GM19099 (cell line): ENCODE data around the gene RTTN.
A peak's percentile ranks its signal among the peaks of the same experiment; 100 is the strongest.

ENCODE experiments used
- POLR2A ChIP-seq: IDR thresholded peaks from 3 replicates; pipeline ENCODE4 v1.6.1; 2011; ENCODE audit warnings: low read depth; ENCODE audit not compliant: insufficient read length; ENCODE audit errors: extremely low read depth

RTTN gene

DNA sequence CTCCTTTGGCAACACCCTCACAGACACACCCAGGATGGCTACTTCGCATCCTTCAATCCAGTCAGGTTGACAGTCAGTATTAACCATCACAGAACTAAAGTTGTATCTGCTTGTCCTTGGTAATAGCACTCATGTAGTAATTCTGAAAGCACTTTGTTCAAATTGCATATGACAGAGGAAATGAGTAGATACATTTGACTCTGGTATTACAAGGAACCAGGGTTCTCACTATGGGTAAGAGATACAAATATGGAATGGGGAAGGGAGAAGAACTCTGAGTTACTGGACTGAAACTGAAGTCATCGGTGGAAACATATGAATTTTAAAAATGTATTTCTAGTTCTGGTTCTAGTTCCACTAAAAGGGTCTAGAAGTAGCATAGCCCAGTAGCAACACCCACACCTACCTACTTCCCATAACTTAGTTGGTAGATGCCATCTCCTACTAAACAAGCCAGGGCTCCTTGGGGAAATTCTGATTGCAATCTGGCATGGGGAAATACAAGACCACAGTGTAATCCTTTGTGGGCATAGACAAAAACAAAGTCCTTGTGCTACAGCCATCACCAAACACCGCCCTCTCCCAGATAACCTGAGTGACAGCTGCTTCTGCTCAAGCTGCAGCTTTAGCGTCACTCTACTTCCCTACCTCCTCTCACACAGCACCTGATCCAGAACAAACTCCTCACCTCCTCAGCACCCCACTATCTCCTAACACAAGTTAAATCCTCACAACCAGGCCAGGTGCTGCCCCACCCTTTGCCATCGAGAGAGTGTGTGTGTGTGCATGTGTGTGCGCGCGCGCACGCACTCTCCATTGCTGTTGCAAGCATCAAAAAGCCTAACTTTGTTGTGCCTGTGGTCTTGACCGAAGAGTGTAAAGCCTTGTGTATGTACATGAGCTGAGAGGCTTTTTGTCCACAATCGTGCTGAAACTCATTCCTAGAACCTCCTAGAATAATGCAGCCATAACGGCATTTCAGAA, 226.5 kb downstream of the RTTN start:
- no peak for TF ChIP-seq POLR2A

DNA sequence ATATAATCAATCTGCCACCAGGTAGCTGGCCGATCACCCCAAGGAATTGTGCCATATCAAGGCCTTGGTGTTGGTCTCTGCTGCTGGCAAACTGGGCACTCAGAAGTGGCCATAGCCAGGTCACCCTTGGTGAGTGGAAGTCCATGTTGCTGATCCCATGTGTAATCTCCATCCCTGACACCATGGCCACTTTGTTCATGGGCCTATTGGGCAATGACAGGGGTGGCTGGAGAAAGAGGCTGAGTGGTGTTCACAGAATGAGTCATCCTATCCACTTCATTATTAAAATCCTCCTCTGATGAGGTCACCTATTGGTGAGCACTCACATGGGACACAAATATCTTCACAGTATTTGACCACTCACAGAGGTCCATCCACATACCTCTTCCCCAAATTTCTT, 231.1 kb downstream of the RTTN start:
- no peak for TF ChIP-seq POLR2A

DNA sequence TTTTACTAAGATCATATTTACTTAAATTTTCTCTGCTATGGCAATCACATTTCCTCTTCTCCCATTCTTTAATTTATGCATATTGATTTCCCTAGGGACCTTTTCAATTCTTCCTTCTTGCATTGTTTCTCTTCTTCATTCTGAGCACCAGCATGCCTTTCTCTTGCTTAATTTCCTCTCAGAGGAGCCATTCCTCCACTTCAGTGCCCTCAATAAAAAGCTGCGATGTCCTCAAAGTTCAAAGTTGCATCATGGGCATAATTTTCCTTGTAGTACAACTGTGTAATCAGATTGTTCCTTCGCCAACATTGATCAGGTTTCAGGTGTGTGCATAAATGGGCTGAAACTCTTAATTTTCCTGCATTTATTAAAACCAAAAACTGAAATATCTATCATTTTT, 236.0 kb downstream of the RTTN start:
- TF ChIP-seq POLR2A, result no peak

DNA sequence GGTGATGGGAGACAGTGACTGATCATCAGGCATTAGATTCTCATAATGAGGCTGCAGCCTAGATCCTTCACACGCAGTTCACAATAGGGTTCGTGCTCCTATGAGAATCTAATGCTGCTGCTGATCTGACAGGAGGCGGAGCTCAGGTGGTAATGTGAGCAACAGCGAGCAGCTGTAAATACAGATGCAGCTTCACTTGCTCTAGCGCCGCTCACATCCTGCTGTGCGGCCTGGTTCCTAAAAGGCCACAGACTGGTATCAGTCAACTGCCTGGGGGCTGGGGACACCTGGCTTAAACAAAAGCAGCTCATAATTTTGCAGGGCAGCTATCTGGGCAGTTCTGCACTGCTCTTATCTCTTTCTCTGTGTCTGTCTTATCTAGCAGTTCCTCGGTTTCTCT, 237.4 kb downstream of the RTTN start:
- TF ChIP-seq POLR2A, result no peak

DNA sequence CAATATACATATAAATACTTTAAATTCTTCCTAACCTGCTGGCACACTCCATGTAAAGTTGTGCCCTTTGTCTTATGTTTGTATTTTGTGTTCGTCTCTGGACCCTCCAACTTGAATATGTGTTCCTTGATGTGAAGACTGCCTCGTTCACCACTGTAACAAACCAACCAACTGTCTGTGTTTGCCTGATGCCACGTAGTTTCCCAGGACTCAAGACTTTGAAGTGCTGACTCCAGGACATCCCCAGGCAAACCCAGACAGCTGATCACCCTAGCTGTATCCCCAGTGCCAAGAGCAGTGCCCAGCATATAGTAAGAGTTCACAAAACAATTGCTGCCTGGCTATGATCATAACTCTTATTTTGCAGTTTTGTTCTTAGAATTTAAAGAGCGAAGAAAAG, 242.3 kb downstream of the RTTN start:
- TF ChIP-seq POLR2A, result no peak

DNA sequence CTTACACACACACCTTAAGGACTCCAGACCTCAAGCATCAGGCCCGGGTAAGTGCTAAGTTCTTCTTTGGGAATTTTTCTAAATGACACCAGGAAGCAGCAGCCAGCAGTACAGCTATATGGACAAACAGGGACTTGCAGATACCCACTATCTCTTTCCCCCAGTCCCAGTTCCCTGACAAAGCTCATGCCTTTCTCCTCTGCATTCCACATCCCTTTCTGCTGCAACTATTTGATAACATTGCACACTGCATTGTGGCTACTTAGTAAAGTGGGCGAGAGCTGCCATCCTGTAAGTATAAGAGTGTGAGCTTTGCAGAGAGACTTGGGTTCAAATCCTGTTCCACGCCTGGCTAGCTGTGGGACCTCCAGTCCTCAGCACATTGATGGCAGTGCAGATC, 243.8 kb downstream of the RTTN start:
- TF ChIP-seq POLR2A, result no peak

DNA sequence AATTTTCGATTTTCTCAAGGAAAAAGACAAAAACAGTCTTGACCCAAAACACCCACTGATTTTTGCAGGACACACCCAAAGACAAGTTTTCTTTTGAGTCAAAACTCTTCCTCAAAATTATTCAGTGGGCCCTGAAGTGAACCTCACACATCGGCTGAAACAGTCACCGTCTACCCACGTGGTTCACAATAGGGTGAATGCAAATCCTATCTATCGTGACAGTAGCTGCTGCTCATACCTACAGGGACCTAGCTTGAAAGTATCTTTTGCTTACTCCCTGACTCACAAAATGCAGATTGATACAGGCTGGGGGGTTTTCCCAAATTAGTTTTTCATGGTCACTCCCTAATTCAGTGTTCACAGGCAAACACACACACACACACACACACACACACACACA, 247.1 kb downstream of the RTTN start:
- TF ChIP-seq POLR2A, result no peak

DNA sequence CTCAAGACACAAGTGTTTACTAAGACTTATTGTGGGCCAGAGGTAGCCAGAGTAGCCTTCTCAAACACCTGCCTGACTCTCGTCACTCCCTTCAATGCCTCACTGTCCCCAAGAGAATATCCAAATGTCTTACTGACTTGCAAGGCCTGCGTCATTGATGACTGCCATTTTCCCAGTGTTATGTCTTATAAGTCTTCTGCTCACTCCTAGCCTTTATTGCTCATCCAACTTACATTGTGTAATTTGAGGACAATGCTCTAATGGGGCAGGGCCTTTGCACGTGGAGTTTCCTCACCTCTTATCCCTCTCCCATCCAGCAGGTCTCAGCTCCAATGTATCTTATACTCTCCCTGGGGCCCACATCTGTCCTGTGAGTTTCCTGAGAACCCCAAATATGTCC, 247.7 kb downstream of the RTTN start:
- TF ChIP-seq POLR2A, result no peak

DNA sequence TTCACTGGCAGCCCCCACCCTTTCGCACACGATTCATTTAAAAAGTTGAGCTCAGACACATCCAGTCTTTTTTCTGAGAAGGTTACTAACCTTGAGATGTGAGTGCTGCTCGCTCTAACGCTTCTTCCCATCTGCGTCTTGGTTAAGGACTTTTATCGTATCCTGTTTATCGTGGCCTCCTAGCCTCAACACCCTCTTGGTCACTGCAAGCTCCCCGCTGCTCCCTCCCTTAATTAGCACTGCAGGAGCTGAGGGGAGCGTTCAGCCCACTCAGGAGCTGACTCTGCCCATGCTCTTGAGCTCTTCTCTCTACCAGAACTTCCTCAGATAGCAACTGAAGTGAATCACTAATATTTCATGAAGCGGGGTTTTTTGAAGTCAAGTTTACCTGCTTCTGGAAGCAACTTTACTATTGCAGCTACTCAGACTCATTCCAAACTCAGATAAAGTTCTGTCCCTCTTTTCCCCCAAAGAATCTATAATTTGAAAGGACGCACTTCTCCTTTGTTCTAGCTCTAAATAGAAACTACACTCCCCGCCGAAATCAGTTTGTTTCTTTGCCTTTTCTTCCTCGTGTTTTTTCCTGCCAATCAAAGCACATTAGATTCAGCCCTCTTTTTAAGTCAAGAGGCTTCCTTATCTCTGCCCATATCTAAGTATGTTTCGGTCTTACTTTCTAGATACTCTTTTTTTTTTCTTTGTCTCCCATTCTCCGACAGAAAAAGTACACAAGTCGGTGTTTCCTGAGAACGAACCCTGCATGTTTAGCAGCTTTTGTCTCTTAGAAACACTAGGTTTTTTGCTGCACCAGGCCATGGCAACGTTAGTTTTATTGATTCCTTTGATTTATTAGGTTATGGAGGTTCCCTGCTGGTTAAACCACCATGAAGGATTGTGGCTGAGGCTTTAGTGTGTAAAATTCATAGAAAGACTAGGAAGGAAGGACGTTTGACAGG, 248.5 kb downstream of the RTTN start:
- TF ChIP-seq POLR2A, result peak; percentile 57

DNA sequence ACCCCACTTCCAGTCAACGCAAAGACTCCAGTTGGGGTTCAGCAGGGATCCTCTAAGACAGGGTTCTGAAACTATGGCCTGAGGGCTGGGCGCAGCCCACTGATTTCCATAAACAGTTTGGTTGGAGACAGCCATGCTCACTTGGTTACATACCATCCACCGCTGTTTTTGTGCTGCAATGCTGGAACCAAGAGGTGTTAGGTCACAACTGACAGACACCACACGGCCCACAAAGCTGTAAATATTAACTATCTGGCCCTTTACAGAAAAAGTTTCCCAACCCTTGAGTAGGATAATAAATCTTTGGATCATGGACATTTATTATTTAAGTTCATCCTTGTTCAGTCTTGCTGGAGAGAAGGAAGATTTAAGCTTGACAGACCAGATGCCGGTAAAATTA, 249.4 kb downstream of the RTTN start:
- TF ChIP-seq POLR2A, result peak; percentile 52

DNA sequence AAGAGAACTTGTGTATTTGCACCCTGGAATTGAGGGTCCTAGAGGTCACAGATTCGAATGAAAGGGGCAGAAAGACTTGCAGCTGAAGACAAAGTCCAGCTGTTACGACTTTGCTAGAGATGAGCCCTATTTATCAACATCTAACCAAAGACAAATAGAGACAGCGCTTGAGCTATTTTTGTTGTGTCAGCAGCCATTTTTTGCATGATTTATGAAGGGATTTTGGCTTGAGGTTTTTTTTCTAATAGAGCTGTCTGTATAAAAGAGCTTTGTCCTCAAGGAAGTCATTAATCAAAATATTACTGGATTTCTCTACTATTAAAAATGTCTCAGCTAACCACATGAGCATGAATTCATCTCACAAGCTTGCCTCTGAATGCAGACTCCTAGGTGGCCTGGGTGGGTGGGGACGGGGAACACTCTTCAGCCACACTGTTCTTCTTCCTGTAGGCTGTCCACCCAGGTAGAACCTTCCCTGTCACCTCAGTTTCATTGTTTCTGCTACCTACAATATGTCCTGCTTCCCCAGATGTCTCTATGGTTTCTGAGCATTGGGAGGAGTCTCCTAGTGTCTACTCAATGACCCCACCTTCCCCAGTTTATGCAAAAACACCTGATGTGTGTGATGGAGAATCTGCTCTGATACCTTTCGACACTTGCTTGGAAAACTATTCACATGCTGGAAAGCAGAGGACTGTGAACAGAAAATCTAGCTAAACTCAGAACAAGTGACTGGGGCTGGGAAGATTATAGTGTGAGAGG, 250.6 kb downstream of the RTTN start:
- peak; percentile 37 for TF ChIP-seq POLR2A

DNA sequence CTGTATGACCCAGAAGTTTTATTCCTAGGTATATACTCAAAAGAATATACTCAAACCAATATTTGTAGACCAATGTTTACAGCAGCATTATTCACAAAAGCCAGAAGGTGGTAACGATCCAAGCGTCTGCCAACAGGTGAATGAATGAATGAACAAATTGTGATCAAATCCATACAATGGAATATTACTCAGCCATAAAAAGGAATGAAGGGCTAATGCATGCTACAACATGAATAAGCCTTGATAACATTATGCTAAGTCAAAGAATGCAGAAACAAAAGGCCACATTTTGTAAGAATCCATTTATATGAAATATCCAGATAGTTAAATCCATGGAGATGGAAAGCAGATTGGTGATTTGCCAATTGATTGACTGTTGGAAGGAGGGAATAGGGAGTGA, 252.3 kb downstream of the RTTN start:
- no peak for TF ChIP-seq POLR2A
